ENCODE results near the gene ADGRB3. TPM values are rescaled to one million over a fixed set of nuclear protein-coding genes. Genes with fewer than 3 reads are reported as not detected.

ADGRB3 gene
- total RNA-seq: 10 to 100 TPM in 1 of 4 donors, 1 to 10 TPM in 3; 5.3 to 15.6 (median 7.6) TPM

- intact Hi-C loops (cut with DNase I; ENCODE audit: low total_unique reads): no loop called here
- DNase-seq: peak; percentile 85
Observed at GRCh38 chr6:68634726-68635411, at the start of gene ADGRB3. ADGRB3 (plus strand) TSS chr6:68635282; CDS start chr6:68638676, 3,394 bp downstream.

DNA sequence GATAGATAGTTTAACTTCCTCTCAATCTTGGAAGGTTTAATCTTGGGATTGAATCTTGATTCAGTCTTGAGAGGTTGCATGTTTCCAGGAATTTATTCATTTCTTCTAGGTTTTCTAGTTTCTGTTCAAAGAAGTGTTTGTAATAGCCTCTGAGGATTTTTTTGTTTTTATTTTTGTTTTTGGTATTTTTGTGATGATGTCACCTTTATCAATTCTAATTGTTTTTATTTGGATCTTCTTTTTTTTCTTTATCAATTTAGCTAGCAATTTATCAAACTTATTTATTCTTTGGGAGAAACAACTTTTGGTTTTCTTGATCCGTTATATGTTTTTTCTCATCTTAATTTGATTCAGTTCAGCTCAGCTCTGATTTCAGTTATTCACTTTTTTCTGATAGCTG, 41.5 kb upstream of the ADGRB3 start:
- Histone ChIP-seq H3K27ac (no peak overlapping the region), H3K9me3 (no peaks in the 10 kb centered on the region), H3K36me3 (no peaks in the 10 kb centered on the region), H3K27me3 (no peaks in the 10 kb centered on the region), H3K4me3 (no peak overlapping the region), H3K4me1 (no peaks in the 10 kb centered on the region)
- intact Hi-C loops (cut with DNase I; ENCODE audit: low total_unique reads): no loop called here
- TF ChIP-seq POLR2A (IDR thresholded peaks at IDR 0.05): no peak
- TF ChIP-seq, protein P1, sequence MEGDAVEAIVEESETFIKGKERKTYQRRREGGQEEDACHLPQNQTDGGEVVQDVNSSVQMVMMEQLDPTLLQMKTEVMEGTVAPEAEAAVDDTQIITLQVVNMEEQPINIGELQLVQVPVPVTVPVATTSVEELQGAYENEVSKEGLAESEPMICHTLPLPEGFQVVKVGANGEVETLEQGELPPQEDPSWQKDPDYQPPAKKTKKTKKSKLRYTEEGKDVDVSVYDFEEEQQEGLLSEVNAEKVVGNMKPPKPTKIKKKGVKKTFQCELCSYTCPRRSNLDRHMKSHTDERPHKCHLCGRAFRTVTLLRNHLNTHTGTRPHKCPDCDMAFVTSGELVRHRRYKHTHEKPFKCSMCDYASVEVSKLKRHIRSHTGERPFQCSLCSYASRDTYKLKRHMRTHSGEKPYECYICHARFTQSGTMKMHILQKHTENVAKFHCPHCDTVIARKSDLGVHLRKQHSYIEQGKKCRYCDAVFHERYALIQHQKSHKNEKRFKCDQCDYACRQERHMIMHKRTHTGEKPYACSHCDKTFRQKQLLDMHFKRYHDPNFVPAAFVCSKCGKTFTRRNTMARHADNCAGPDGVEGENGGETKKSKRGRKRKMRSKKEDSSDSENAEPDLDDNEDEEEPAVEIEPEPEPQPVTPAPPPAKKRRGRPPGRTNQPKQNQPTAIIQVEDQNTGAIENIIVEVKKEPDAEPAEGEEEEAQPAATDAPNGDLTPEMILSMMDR (IDR thresholded peaks at IDR 0.05): no peak
- no peak for DNase-seq

More at GRCh38 chr6:68634726-68635411, at the start of gene ADGRB3:
- H3K36me3 ChIP-seq: no peaks in the 10 kb centered on the region
- no peaks in the 10 kb centered on the region for H3K27me3 ChIP-seq
- peak in 1 of 2 donors; percentile 50 for TF ChIP-seq POLR2A (IDR thresholded peaks at IDR 0.05)
- TF ChIP-seq, protein P1 (IDR thresholded peaks at IDR 0.05): peak in 3 of 4 experiments; percentile 15 to 63 (median 41)
- peak within 1 kb of the TSS; percentile 70 to 76 for H3K4me3 ChIP-seq
- H3K27ac ChIP-seq: peak within 1 kb of the TSS; percentile 87 to 91
- no peaks in the 10 kb centered on the region for H3K9me3 ChIP-seq
- H3K4me1 ChIP-seq: no peaks in the 10 kb centered on the region

DNA sequence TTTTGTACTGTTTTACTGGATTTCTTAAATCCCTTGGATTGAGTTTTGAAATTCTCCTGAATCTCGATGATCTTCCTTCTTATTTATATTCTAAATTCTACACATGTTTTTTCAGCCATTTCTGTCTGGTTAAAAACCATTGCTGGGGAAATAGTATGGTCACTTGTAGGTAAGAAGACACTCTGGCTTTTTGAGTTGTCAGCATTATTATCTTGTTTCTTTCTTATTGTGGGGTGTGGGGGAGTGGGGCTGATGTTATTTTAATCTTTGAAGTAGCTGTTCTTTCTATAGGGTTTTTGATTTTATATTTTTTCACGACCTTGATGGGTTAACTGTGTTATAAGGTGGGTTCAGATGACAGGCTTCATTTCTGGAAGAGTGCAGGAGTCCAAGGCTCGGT, 37.4 kb upstream of the ADGRB3 start:
- H3K36me3 ChIP-seq: no peaks in the 10 kb centered on the region
- no peaks in the 10 kb centered on the region for H3K4me1 ChIP-seq
- intact Hi-C loops (cut with DNase I; ENCODE audit: low total_unique reads): no loop called here
- H3K27ac ChIP-seq: no peak overlapping the region
- H3K9me3 ChIP-seq: no peaks in the 10 kb centered on the region
- H3K27me3 ChIP-seq: no peaks in the 10 kb centered on the region
- TF ChIP-seq, protein P1 (IDR thresholded peaks at IDR 0.05): no peak
- TF ChIP-seq POLR2A (IDR thresholded peaks at IDR 0.05): no peak
- DNase-seq: no peak
- H3K4me3 ChIP-seq: no peak overlapping the region

DNA sequence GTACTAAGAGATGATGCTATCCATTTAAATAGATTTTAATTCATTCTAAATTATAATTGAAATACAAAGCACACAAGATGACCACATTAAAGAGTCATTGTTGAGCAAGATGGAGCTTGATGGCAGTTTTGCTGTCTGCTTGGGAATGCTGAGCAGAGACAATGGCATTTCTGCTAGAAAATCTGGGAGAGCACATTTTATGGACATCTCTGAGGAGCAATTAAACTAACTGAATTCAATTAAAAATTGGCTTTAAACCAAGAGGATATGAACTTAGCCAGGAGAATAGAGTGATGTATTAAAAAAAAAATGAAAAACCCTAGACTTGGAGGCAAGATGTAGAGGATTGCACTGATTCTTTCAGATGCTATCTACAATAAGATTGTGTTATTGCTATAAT, 19.1 kb upstream of the ADGRB3 start:
- H3K9me3 ChIP-seq: no peaks in the 10 kb centered on the region
- TF ChIP-seq POLR2A (IDR thresholded peaks at IDR 0.05): no peak
- TF ChIP-seq, protein P1 (IDR thresholded peaks at IDR 0.05): no peak

GRCh38 chr6:68625998-68626397, 9.1 kb upstream of the ADGRB3 start:
- intact Hi-C loops (cut with DNase I; ENCODE audit: low total_unique reads): no loop called here
- H3K27ac ChIP-seq: no peak overlapping the region
- no peaks in the 10 kb centered on the region for H3K27me3 ChIP-seq
- no peaks in the 10 kb centered on the region for H3K36me3 ChIP-seq
- no peaks in the 10 kb centered on the region for H3K4me1 ChIP-seq
- H3K9me3 ChIP-seq: no peaks in the 10 kb centered on the region
- H3K4me3 ChIP-seq: no peak overlapping the region
- DNase-seq: no peak
- TF ChIP-seq, protein P1 (IDR thresholded peaks at IDR 0.05): no peak

More for the DNA sequence above, 19.1 kb upstream of the ADGRB3 start:
- no peaks in the 10 kb centered on the region for H3K36me3 ChIP-seq
- H3K4me3 ChIP-seq: no peak overlapping the region
- no peaks in the 10 kb centered on the region for H3K27me3 ChIP-seq
- no peaks in the 10 kb centered on the region for H3K4me1 ChIP-seq
- no peak overlapping the region for H3K27ac ChIP-seq
- intact Hi-C loops (cut with DNase I; ENCODE audit: low total_unique reads): no loop called here
- DNase-seq: no peak
